Measurements from ENCODE around the gene VASH2. TPM values are rescaled to one million over a fixed set of nuclear protein-coding genes. Genes with fewer than 3 reads are reported as not detected.
A peak's percentile ranks its signal among the peaks of the same experiment; 100 is the strongest.

The VASH2 gene
- total RNA-seq, 1 experiment from 2014 or later: 303 TPM

DNA sequence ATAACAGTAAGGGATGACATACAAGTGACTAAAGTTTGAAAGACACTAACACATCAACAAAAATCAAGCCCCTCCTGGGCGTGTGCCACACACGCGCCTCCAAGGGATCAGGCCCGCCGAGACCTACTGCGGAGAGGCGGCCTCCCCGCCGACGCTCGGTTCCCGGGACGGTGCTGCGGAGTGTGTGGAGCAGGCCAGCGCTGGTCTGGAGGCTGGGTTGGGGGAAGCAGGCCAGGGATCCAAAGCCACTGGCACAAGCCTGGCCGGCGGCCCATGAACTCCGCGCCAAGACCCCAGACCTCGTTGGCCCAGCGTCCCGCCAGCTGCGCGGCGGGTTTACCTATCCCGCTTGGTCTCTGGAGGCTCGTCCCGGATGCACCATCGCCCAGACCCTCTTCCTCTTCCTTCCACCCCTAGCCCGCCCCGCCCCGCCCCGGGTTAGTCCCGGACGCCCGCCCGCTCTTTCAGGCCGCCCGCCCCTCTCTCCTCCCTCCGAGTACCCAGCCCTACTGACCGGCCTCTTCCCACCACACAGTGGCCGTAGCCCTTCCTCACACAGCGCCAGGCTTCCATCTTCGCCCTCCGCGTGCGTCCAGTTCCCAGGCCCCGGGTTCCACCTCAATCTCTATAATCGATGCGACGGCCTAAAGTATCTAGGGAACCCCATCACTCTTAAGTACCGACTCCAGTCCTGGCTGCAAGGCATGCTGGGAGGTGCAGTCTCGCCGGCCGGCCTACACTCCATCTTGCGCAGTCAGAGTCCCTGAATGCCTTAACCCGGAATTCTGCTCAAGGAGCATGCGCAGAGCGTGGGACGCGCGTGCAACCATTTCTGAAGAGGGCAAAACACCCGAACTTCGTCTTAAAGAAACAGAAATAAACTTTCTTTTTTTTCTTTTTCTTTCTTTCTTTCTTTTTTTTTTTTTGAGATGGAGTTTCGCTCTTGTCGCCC is 65.0 kb downstream of the VASH2 start, which contains the start of gene ANGEL2:
Gene ANGEL2, minus strand, starts transcription at position 769 of the 952 bp plus-strand sequence. Its CDS starts 196 bp downstream, at position 573.
- CTCF ChIA-PET: no interaction called here
- TF ChIP-seq, protein P1, sequence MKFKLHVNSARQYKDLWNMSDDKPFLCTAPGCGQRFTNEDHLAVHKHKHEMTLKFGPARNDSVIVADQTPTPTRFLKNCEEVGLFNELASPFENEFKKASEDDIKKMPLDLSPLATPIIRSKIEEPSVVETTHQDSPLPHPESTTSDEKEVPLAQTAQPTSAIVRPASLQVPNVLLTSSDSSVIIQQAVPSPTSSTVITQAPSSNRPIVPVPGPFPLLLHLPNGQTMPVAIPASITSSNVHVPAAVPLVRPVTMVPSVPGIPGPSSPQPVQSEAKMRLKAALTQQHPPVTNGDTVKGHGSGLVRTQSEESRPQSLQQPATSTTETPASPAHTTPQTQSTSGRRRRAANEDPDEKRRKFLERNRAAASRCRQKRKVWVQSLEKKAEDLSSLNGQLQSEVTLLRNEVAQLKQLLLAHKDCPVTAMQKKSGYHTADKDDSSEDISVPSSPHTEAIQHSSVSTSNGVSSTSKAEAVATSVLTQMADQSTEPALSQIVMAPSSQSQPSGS (CRISPR knock-in tag; IDR thresholded peaks at IDR 0.05; ENCODE audit: borderline replicate concordance, low read depth): no peak
- TF ChIP-seq RELA (CRISPR knock-in tag; IDR thresholded peaks at IDR 0.05; ENCODE audit: borderline replicate concordance): no peak
- TF ChIP-seq JAZF1 (CRISPR knock-in tag; IDR thresholded peaks at IDR 0.05): no peak
- TF ChIP-seq HMGA2 (CRISPR knock-in tag; IDR thresholded peaks at IDR 0.05): no peak
- TF ChIP-seq CBFB (CRISPR knock-in tag; IDR thresholded peaks at IDR 0.05; ENCODE audit: low read depth): no peak
- TF ChIP-seq, protein P2, sequence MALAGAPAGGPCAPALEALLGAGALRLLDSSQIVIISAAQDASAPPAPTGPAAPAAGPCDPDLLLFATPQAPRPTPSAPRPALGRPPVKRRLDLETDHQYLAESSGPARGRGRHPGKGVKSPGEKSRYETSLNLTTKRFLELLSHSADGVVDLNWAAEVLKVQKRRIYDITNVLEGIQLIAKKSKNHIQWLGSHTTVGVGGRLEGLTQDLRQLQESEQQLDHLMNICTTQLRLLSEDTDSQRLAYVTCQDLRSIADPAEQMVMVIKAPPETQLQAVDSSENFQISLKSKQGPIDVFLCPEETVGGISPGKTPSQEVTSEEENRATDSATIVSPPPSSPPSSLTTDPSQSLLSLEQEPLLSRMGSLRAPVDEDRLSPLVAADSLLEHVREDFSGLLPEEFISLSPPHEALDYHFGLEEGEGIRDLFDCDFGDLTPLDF (CRISPR knock-in tag; IDR thresholded peaks at IDR 0.05): 0 out of 2 replicates have a peak, but pooled peaks have one; percentile 72
- peak; percentile 79; the same call in 1 of the 2 replicates for TF ChIP-seq SMAD3 (CRISPR knock-in tag; IDR thresholded peaks at IDR 0.05; ENCODE audit: borderline replicate concordance)
- TF ChIP-seq, protein P3, sequence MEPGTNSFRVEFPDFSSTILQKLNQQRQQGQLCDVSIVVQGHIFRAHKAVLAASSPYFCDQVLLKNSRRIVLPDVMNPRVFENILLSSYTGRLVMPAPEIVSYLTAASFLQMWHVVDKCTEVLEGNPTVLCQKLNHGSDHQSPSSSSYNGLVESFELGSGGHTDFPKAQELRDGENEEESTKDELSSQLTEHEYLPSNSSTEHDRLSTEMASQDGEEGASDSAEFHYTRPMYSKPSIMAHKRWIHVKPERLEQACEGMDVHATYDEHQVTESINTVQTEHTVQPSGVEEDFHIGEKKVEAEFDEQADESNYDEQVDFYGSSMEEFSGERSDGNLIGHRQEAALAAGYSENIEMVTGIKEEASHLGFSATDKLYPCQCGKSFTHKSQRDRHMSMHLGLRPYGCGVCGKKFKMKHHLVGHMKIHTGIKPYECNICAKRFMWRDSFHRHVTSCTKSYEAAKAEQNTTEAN (CRISPR knock-in tag; IDR thresholded peaks at IDR 0.05): peak; percentile 82; the same call in 1 of the 2 replicates
- no peak for TF ChIP-seq NR3C1 (CRISPR knock-in tag; conservative IDR thresholded peaks at IDR 0.05; ENCODE audit: low read depth)
- TF ChIP-seq TEAD1 (CRISPR knock-in tag; IDR thresholded peaks at IDR 0.05): peak; percentile 25; the same call in 1 of the 2 replicates
- TF ChIP-seq IRF2 (CRISPR knock-in tag; IDR thresholded peaks at IDR 0.05; ENCODE audit: borderline replicate concordance, low read depth): no peak
- TF ChIP-seq, protein P4, sequence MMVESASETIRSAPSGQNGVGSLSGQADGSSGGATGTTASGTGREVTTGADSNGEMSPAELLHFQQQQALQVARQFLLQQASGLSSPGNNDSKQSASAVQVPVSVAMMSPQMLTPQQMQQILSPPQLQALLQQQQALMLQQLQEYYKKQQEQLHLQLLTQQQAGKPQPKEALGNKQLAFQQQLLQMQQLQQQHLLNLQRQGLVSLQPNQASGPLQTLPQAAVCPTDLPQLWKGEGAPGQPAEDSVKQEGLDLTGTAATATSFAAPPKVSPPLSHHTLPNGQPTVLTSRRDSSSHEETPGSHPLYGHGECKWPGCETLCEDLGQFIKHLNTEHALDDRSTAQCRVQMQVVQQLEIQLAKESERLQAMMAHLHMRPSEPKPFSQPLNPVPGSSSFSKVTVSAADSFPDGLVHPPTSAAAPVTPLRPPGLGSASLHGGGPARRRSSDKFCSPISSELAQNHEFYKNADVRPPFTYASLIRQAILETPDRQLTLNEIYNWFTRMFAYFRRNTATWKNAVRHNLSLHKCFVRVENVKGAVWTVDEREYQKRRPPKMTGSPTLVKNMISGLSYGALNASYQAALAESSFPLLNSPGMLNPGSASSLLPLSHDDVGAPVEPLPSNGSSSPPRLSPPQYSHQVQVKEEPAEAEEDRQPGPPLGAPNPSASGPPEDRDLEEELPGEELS (CRISPR knock-in tag; IDR thresholded peaks at IDR 0.05): peak; percentile 66; the same call in 1 of the 2 replicates
- TF ChIP-seq, protein P5, sequence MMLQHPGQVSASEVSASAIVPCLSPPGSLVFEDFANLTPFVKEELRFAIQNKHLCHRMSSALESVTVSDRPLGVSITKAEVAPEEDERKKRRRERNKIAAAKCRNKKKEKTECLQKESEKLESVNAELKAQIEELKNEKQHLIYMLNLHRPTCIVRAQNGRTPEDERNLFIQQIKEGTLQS (CRISPR knock-in tag; conservative IDR thresholded peaks at IDR 0.05): no peak
- TF ChIP-seq, protein P6, sequence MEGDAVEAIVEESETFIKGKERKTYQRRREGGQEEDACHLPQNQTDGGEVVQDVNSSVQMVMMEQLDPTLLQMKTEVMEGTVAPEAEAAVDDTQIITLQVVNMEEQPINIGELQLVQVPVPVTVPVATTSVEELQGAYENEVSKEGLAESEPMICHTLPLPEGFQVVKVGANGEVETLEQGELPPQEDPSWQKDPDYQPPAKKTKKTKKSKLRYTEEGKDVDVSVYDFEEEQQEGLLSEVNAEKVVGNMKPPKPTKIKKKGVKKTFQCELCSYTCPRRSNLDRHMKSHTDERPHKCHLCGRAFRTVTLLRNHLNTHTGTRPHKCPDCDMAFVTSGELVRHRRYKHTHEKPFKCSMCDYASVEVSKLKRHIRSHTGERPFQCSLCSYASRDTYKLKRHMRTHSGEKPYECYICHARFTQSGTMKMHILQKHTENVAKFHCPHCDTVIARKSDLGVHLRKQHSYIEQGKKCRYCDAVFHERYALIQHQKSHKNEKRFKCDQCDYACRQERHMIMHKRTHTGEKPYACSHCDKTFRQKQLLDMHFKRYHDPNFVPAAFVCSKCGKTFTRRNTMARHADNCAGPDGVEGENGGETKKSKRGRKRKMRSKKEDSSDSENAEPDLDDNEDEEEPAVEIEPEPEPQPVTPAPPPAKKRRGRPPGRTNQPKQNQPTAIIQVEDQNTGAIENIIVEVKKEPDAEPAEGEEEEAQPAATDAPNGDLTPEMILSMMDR (IDR thresholded peaks at IDR 0.05): no peak
- 0 out of 2 replicates have a peak, but pooled peaks have one; percentile 33 for TF ChIP-seq JUN (CRISPR knock-in tag; IDR thresholded peaks at IDR 0.05)
- TF ChIP-seq SOX15 (CRISPR knock-in tag; IDR thresholded peaks at IDR 0.05): no peak
- no peak for TF ChIP-seq OVOL2 (CRISPR knock-in tag; IDR thresholded peaks at IDR 0.05; ENCODE audit: borderline replicate concordance)
- TF ChIP-seq, protein P7, sequence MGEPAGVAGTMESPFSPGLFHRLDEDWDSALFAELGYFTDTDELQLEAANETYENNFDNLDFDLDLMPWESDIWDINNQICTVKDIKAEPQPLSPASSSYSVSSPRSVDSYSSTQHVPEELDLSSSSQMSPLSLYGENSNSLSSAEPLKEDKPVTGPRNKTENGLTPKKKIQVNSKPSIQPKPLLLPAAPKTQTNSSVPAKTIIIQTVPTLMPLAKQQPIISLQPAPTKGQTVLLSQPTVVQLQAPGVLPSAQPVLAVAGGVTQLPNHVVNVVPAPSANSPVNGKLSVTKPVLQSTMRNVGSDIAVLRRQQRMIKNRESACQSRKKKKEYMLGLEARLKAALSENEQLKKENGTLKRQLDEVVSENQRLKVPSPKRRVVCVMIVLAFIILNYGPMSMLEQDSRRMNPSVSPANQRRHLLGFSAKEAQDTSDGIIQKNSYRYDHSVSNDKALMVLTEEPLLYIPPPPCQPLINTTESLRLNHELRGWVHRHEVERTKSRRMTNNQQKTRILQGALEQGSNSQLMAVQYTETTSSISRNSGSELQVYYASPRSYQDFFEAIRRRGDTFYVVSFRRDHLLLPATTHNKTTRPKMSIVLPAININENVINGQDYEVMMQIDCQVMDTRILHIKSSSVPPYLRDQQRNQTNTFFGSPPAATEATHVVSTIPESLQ (CRISPR knock-in tag; IDR thresholded peaks at IDR 0.05): no peak
- 0 out of 2 replicates have a peak, but pooled peaks have one; percentile 37 for TF ChIP-seq ZNF219 (CRISPR knock-in tag; IDR thresholded peaks at IDR 0.05; ENCODE audit: borderline replicate concordance)
- TF ChIP-seq ELF4 (CRISPR knock-in tag; IDR thresholded peaks at IDR 0.05; ENCODE audit: low read depth): no peak
- peak; percentile 18; the same call in 1 of the 2 replicates for TF ChIP-seq GABPB1 (CRISPR knock-in tag; IDR thresholded peaks at IDR 0.05)
- 0 out of 2 replicates have a peak, but pooled peaks have one; percentile 6 for TF ChIP-seq SMAD4 (CRISPR knock-in tag; IDR thresholded peaks at IDR 0.05)
- TF ChIP-seq, protein P8, sequence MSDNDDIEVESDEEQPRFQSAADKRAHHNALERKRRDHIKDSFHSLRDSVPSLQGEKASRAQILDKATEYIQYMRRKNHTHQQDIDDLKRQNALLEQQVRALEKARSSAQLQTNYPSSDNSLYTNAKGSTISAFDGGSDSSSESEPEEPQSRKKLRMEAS (CRISPR knock-in tag; IDR thresholded peaks at IDR 0.05): peak; percentile 72
- TF ChIP-seq FOXJ3 (CRISPR knock-in tag; IDR thresholded peaks at IDR 0.05; ENCODE audit: borderline replicate concordance): no peak
- TF ChIP-seq GRHL2 (CRISPR knock-in tag; IDR thresholded peaks at IDR 0.05; ENCODE audit: insufficient replicate concordance, severe bottlenecking): no peak

More for the DNA sequence above, 65.0 kb downstream of the VASH2 start, which contains the start of gene ANGEL2:
- Mint-ChIP-seq H3K27me3 (ENCODE audit: low read depth) (peaks cover 5% of the 10 kb centered on the region; the same call in 1 of the 2 replicates), H3K4me1 (peaks cover 12% of the 10 kb centered on the region), H3K4me3 (peak within 1 kb of the TSS; percentile 97), H3K36me3 (peaks cover 12% of the 10 kb centered on the region), H3K9me3 (no peaks in the 10 kb centered on the region), H3K27ac (peak within 1 kb of the TSS; percentile 99)
- POLR2A ChIA-PET: interaction anchor here (0.7 to 1.2 kb wide), 2 partner anchors 407 to 1587 kb away, joined by 3 to 4 read pairs; partner anchors contain the start of genes ATF3 and CENPF
- DNase-seq (ENCODE audit: low spot score) (peak; percentile 95), ATAC-seq (peak; percentile 96)

Data from WTC11 (cell line).